ENCODE data around the gene SHE.

GRCh38 chr1:154483941-154484803 is 18.0 kb downstream of the SHE start:
- TF ChIP-seq POLR2A (IDR thresholded peaks at IDR 0.05) (no peak), CTCF (IDR thresholded peaks at IDR 0.05) (no peak)

All from right lobe of liver (tissue), 4 donors.